Transverse colon (tissue), 4 donors: ENCODE results near the gene TSC22D4. TPM values are rescaled to one million over a fixed set of nuclear protein-coding genes. Genes with fewer than 3 reads are reported as not detected.

Source experiments
- DNase-seq: peaks from one replicate; pipeline ENCODE4 v3.0.0-alpha.2; 2019
- H3K27ac ChIP-seq, 4 donors: fragments of 200-600 bp; sonication (generic); 2 replicates each; pipeline ENCODE4 v1.5.1; 2016 to 2018; ENCODE audit warnings: inconsistent platforms in 4 of 4
- H3K27me3 ChIP-seq: fragments of 200-600 bp; sonication (generic); 2 replicates; pipeline ENCODE4 v1.5.1; 2017; ENCODE audit warnings: inconsistent platforms
- H3K36me3 ChIP-seq, 4 donors: fragments of 200-600 bp; sonication (generic); 2 replicates each; pipeline ENCODE4 v1.5.1; 2017 to 2019; ENCODE audit warnings: inconsistent platforms in 4 of 4
- H3K4me1 ChIP-seq, 4 donors: fragments of 200-600 bp; sonication (generic); 2 replicates each; pipeline ENCODE4 v1.5.1; 2017 to 2020; ENCODE audit warnings: inconsistent platforms in 4 of 4
- H3K4me3 ChIP-seq, 4 donors: fragments of 200-600 bp; sonication (generic); 1 replicate in 1 of 4; 2 replicates in 3 of 4; pipeline versions ENCODE4 v1.5.1 to v1.6.1; 2017 to 2019; ENCODE audit warnings: inconsistent platforms in 4 of 4
- H3K9me3 ChIP-seq, 2 donors: fragments of 200-600 bp; sonication (generic); 2 replicates each; pipeline ENCODE4 v1.5.1; 2017 to 2019; ENCODE audit warnings: inconsistent platforms in 2 of 2
- CTCF ChIP-seq, 5 experiments: fragments of 200-600 bp in 3 of 5; fragments of 450-650 bp in 2 of 5; sonication (generic) in 3 of 5; IDR thresholded peaks; 1 replicate in 2 of 5; 2 replicates in 3 of 5; pipeline ENCODE4 v1.5.1; 2016 to 2017; ENCODE audit warnings: antibody characterized with exemption in 5 of 5, inconsistent platforms in 3 of 5, mild to moderate bottlenecking in 2 of 5, moderate library complexity in 1 of 5
- EP300 ChIP-seq: sonication (generic); formaldehyde crosslinking; IDR thresholded peaks from one replicate; pipeline ENCODE4 v1.6.1; 2017; ENCODE audit warnings: antibody characterized with exemption, low read depth
- POLR2A ChIP-seq: fragments of 450-650 bp; IDR thresholded peaks from one replicate; pipeline ENCODE4 v1.6.1; 2016; ENCODE audit warnings: antibody characterized with exemption, mild to moderate bottlenecking, moderate library complexity
- POLR2AphosphoS5 ChIP-seq, 3 donors: sonication (generic); formaldehyde crosslinking; IDR thresholded peaks; one replicate each; pipeline ENCODE4 v1.6.1; 2016; ENCODE audit warnings: antibody characterized with exemption in 3 of 3
- WGBS, 2 donors: methylation state at CpG; one replicate each; pipeline ENCODE4 v1.1.5; 2018; ENCODE audit warnings: low coverage in 1 of 2; 5-methylcytosine and 5-hydroxymethylcytosine counted together
- in situ Hi-C, 4 donors: fragments of 200-750 bp; cut with MboI; loops; one replicate each; pipeline versions ENCODE4 v1.15.0 to v1.15.1; 2017; ENCODE audit warnings: low sequenced_read_pairs in 3 of 4, low pct_ligation_motif_present in 1 of 4, low pct_unique_long_range_greater_than_20kb in 1 of 4
- intact Hi-C: fragments of 100-400 bp; cut with DNase I; formaldehyde crosslinking; loops from one replicate; pipeline ENCODE4 v1.15.1; 2023; ENCODE audit warnings: low total_unique reads
- total RNA-seq, 4 donors: library from RNA; depleted of rRNA; stranded (reverse); fragments of >200 nt; gene quantifications; one replicate each; pipeline ENCODE4 v1.1.0, GENCODE V29; 2016

The TSC22D4 gene
- total RNA-seq, 4 donors from 2014 or later: 41.6 to 101 (median 67.6) TPM

GRCh38 chr7:100485471-100485876 is 6.5 kb upstream of the TSC22D4 start:
- WGBS, 2 donors: 72% methylated on average over 4 of the region's 4 CpGs; no CpG with 5 or more reads in 1 of the 2 donors
- DNase-seq: no peak
- Histone ChIP-seq H3K4me3 (no peak overlapping the region), H3K4me1 (peaks cover 6 to 17% (median 14%) of the 10 kb centered on the region in 4 donors), H3K27ac (no peak overlapping the region), H3K27me3 (no peaks in the 10 kb centered on the region), H3K9me3 (no peaks in the 10 kb centered on the region), H3K36me3 (no peaks in the 10 kb centered on the region)
- TF ChIP-seq POLR2AphosphoS5 (IDR thresholded peaks at IDR 0.05): no peak
- TF ChIP-seq POLR2A: no peak
- TF ChIP-seq EP300: no peak
- no peak for TF ChIP-seq CTCF (IDR thresholded peaks at IDR 0.05)
- intact Hi-C loops (no loop called here), in situ Hi-C loops (loop anchor here in 1 of 4 donors (10.0 kb wide), 1 partner anchor 69 kb away; no protein-coding TSS in a partner anchor)

- H3K27me3 ChIP-seq: no peaks in the 10 kb centered on the region
- TF ChIP-seq POLR2AphosphoS5 (IDR thresholded peaks at IDR 0.05) (no peak), CTCF (IDR thresholded peaks at IDR 0.05) (no peak)
- no peak for DNase-seq
- H3K27ac ChIP-seq: no peak overlapping the region
- H3K4me1 ChIP-seq: peaks cover 7 to 20% (median 16%) of the 10 kb centered on the region in 4 donors
- H3K9me3 ChIP-seq: no peaks in the 10 kb centered on the region
- in situ Hi-C loops: loop anchor here in 1 of 4 donors (10.0 kb wide), 1 partner anchor 70 kb away; no protein-coding TSS in a partner anchor
- 62% methylated on average over 6 of the region's 6 CpGs; no CpG with 5 or more reads in 1 of the 2 donors for WGBS, 2 donors
- intact Hi-C loops: loop anchor here (5.0 kb wide), 1 partner anchor 78 kb away; no protein-coding TSS in a partner anchor
- no peaks in the 10 kb centered on the region for H3K36me3 ChIP-seq
- no peak overlapping the region for H3K4me3 ChIP-seq
These were observed 5.6 kb upstream of the TSC22D4 start for GRCh38 chr7:100484673-100485045.

- H3K4me3 ChIP-seq: peak within 1 kb of the TSS; percentile 52 to 65 (median 63)
- in situ Hi-C loops: loop anchor here in 1 of 4 donors (10.0 kb wide), 1 partner anchor 71 kb away; no protein-coding TSS in a partner anchor
- 24 to 76% methylated on average over 4 to 34 of the region's 45 CpGs for WGBS, 2 donors
- H3K27ac ChIP-seq: peak within 1 kb of the TSS; percentile 16 to 73 (median 59)
- no peaks in the 10 kb centered on the region for H3K9me3 ChIP-seq
- no peak for TF ChIP-seq POLR2A
- no peak for TF ChIP-seq CTCF (IDR thresholded peaks at IDR 0.05)
- no peak for TF ChIP-seq EP300
- no peak for TF ChIP-seq POLR2AphosphoS5 (IDR thresholded peaks at IDR 0.05)
- intact Hi-C loops: loop anchor here (5.0 kb wide), 1 partner anchor 78 kb away; no protein-coding TSS in a partner anchor
- peak; percentile 72 for DNase-seq
- peaks cover 12 to 25% (median 20%) of the 10 kb centered on the region in 4 donors for H3K4me1 ChIP-seq
- H3K27me3 ChIP-seq: no peaks in the 10 kb centered on the region
- H3K36me3 ChIP-seq: no peaks in the 10 kb centered on the region
These were observed 5.0 kb upstream of the TSC22D4 start, which contains the start of gene NYAP1 for GRCh38 chr7:100483722-100484672. NYAP1 (plus strand) TSS chr7:100483927; CDS start chr7:100485312, 1,385 bp downstream.

GRCh38 chr7:100483090-100483721 is 4.2 kb upstream of the TSC22D4 start:
- DNase-seq: peak; percentile 80
- TF ChIP-seq POLR2AphosphoS5 (IDR thresholded peaks at IDR 0.05) (no peak), CTCF (IDR thresholded peaks at IDR 0.05) (peak; percentile 62 to 98 (median 89))
- Histone ChIP-seq H3K9me3 (no peaks in the 10 kb centered on the region), H3K4me1 (peaks cover 12 to 25% (median 20%) of the 10 kb centered on the region in 4 donors), H3K36me3 (no peaks in the 10 kb centered on the region), H3K27me3 (no peaks in the 10 kb centered on the region), H3K27ac (peak overlapping the region; percentile 16 to 73 (median 59)), H3K4me3 (peak overlapping the region; percentile 52 to 65 (median 63))
- 0 to 1% methylated on average over 11 to 59 of the region's 79 CpGs for WGBS, 2 donors
- in situ Hi-C loops (loop anchor here in 1 of 4 donors (10.0 kb wide), 1 partner anchor 72 kb away; no protein-coding TSS in a partner anchor), intact Hi-C loops (loop anchor here (5.0 kb wide), 1 partner anchor 79 kb away; no protein-coding TSS in a partner anchor)
